ENCODE results near the gene LAMA5.

DNA sequence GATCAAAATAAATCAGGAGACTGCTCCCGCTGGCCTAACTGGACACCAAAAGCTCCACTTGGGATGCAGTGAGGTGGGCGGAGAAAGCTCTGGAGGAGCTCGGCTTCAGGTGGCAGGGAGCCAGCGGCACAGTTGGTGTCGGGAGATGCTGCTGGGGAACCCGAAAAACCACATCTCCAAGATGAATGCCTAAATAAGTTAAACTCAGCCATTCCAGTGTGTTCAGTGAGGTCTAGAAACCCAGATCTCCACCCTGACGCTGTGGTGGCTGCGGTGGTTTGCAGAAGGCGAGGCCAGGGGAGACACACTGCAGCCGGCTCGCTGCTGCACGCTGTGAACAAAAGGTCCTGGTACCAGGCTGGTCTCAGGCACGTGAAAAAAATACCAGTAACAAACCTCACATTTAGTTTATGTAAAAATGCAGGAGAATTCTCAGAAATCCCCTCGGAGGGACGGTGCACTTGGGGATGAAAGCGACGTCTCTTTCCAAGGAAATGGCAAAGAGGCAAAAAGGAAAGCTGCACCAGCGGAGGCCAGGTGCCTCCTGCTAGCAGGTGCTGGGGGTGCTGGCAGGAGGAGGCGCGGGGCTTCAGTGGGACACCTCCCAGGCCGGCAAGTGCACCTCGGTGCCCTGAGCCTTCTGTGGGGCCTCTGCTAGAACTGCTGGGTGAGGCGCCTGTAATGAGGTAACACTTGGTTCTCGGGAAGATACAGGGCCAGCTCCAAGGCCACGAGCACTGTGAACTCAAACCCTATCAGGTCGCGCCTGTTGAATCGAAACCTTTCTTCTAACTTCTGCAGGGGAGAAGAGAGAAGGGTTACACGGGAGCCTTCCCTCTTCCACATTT, 23.4 kb upstream of the LAMA5 start:
- TF ChIP-seq, protein P1, sequence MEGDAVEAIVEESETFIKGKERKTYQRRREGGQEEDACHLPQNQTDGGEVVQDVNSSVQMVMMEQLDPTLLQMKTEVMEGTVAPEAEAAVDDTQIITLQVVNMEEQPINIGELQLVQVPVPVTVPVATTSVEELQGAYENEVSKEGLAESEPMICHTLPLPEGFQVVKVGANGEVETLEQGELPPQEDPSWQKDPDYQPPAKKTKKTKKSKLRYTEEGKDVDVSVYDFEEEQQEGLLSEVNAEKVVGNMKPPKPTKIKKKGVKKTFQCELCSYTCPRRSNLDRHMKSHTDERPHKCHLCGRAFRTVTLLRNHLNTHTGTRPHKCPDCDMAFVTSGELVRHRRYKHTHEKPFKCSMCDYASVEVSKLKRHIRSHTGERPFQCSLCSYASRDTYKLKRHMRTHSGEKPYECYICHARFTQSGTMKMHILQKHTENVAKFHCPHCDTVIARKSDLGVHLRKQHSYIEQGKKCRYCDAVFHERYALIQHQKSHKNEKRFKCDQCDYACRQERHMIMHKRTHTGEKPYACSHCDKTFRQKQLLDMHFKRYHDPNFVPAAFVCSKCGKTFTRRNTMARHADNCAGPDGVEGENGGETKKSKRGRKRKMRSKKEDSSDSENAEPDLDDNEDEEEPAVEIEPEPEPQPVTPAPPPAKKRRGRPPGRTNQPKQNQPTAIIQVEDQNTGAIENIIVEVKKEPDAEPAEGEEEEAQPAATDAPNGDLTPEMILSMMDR (IDR thresholded peaks at IDR 0.05), result no peak
- TF ChIP-seq POLR2A (IDR thresholded peaks at IDR 0.05), result no peak

All from thyroid gland (tissue), 4 donors.